ENCODE results near the gene PSMD11. TPM values are rescaled to one million over a fixed set of nuclear protein-coding genes. Genes with fewer than 3 reads are reported as not detected.

PSMD11 gene
- total and polyA plus RNA-seq, 2 of the 8 experiments (the other 6 are each of a cell fraction or from before 2014, with no cell fraction given): 68.4 to 171 TPM

DNA sequence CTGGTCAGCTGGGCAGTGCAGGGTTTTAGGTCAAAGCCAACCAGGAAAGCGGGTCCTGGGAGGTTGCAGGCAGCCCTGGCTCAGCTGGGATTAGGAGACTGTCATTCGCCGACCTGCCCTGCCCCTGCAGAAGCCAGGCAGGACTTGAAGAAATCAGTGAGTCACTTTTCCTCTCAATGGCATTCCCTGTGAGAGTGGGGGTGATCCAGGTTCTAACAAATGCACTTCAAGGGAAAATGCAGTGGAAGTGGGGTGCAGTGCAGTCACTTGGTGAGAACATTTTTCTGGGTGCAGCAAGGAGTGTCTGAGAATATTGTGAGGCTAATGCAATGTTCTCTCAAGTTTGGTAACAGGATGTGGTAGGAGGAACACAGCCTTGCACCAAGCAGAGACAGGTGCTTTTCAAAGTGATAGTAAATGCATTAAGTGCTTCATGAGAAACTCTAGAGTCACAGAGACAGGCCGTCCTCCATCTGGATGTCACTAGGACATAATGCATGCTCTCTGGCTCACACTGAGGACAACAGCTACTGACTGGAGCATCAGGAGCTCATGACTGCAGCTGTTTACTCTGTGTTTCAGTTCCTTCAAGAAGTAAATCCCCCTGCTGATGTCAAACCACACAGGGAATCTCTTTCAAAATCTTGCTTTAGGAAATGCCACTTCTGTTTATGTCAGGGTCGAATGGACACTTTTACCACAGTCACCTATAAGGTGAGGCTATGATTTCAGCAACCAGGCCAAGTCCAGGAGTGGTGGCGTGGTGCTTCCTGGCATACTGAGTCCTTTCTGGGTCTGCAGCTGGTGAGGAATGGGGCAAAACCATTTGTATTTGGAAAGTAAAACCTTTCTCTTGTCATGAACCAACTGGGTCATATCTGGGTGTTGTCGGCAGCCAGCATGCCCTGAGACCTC, 59.2 kb downstream of the PSMD11 start (continued):
- TF ChIP-seq ASH2L (IDR thresholded peaks at IDR 0.05; ENCODE audit: low read length) (no peak), JUND (IDR thresholded peaks at IDR 0.05; ENCODE audit: low read length) (no peak), CBX8 (IDR thresholded peaks at IDR 0.05; ENCODE audit: borderline replicate concordance, low read depth, low read length) (no peak), ATF3 (IDR thresholded peaks at IDR 0.05; ENCODE audit: insufficient read depth, low read depth, low read length) (no peak), SAP30 (IDR thresholded peaks at IDR 0.05; ENCODE audit: insufficient read depth, insufficient replicate concordance, low read length) (no peak), NANOG (IDR thresholded peaks at IDR 0.05; ENCODE audit: insufficient read depth, low read depth, low read length, poor library complexity, severe bottlenecking) (no peak), CTBP2 (IDR thresholded peaks at IDR 0.05; ENCODE audit: borderline replicate concordance, insufficient read depth, insufficient read length, low read length) (no peak), RFX5 (IDR thresholded peaks at IDR 0.05; ENCODE audit: borderline replicate concordance, low read depth, low read length) (no peak)
